GM06990 (cell line): ENCODE measurements around the gene ARMC8.

ENCODE experiments used
- DNase-seq: peaks from one replicate; pipeline ENCODE4 v3.0.0-alpha.2; 2011; ENCODE audit not compliant: insufficient read length; ENCODE audit errors: extremely low read depth
- H3K27me3 ChIP-seq: replicated peaks from 2 replicates; pipeline ENCODE4 v1.6.0; 2011; ENCODE audit warnings: low read length; ENCODE audit not compliant: control insufficient read depth, insufficient read depth
- H3K36me3 ChIP-seq: 2 replicates; pipeline ENCODE4 v1.5.1; 2011; ENCODE audit warnings: low read length; ENCODE audit not compliant: control insufficient read depth, insufficient read depth
- H3K4me3 ChIP-seq: replicated peaks from 2 replicates; pipeline ENCODE4 v1.5.1; 2011; ENCODE audit warnings: low read depth, mild to moderate bottlenecking, control low read depth, low read length
- TF ChIP-seq, protein P1 (sequence below): IDR thresholded peaks from 2 replicates; pipeline ENCODE4 v1.5.1; 2011; ENCODE audit warnings: low read length, control low read depth, mild to moderate bottlenecking, inconsistent platforms; ENCODE audit not compliant: insufficient read depth, poor library complexity, severe bottlenecking

Gene ARMC8

DNA sequence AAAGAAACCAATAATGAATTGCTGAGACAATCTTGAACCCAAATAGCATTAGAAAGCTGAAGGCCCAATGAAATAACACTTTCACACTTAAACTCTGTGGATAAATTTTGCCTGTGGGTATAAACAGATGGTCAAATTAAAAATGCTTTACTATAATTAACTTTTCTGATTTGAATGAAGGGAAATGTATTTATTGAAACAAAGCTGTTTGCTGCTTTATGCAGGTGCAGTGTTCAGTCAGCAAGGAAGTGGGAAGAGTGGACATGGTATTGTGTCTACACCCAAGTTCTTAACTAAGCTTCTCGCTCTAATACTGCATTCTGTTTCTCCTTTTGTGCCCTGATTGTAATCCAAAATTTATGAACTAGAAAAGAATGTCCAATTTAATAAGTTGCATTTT lies 110.8 kb downstream of the ARMC8 start:
- Histone ChIP-seq H3K27me3 (no peaks in the 10 kb centered on the region), H3K4me3 (no peak overlapping the region), H3K36me3 (peaks cover 14% of the 10 kb centered on the region)
- no peak for DNase-seq
- TF ChIP-seq, protein P1, sequence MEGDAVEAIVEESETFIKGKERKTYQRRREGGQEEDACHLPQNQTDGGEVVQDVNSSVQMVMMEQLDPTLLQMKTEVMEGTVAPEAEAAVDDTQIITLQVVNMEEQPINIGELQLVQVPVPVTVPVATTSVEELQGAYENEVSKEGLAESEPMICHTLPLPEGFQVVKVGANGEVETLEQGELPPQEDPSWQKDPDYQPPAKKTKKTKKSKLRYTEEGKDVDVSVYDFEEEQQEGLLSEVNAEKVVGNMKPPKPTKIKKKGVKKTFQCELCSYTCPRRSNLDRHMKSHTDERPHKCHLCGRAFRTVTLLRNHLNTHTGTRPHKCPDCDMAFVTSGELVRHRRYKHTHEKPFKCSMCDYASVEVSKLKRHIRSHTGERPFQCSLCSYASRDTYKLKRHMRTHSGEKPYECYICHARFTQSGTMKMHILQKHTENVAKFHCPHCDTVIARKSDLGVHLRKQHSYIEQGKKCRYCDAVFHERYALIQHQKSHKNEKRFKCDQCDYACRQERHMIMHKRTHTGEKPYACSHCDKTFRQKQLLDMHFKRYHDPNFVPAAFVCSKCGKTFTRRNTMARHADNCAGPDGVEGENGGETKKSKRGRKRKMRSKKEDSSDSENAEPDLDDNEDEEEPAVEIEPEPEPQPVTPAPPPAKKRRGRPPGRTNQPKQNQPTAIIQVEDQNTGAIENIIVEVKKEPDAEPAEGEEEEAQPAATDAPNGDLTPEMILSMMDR = no peak

DNA sequence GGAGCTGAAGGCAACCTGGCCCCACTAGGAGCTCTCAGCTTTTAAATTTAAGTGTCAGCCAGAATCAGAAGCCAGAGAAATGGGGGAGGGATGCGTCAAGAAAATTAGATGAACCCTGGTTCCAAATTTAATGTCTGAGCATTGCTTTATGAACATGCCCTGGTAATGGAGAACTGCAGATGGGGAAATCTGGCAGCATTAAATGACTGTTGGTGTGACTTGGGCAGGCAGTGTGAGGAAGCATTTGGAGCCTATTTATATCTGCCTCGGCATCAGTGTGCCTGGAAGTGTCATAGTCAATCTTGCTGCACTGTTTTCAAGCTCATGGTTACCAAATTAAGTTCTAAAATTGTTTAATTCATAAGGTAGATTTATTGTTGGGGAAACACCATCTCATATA lies 113.5 kb downstream of the ARMC8 start:
- DNase-seq = no peak
- Histone ChIP-seq H3K27me3 (no peaks in the 10 kb centered on the region), H3K36me3 (peaks cover 11% of the 10 kb centered on the region), H3K4me3 (no peak overlapping the region)
- TF ChIP-seq, protein P1 = no peak

DNA sequence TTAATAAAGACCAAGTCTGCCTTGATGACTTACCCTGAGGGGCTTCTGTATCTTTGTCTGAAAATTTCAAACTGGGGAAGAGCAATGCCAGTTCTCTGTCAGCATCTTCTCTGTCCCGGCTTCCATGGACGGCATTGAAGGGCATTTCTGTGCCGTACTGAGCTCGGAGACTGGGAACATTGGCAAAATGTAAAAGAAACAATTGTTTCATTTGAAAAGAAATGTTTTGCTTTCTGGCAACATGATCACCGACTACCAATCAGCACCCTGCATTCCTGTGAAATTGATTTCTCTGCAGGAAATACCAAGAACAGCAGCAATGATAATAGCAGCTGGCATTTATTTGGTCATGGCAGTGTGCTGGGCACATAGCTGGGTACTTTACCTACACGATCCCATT lies 116.4 kb downstream of the ARMC8 start:
- TF ChIP-seq, protein P1 = no peak
- no peak for DNase-seq

DNA sequence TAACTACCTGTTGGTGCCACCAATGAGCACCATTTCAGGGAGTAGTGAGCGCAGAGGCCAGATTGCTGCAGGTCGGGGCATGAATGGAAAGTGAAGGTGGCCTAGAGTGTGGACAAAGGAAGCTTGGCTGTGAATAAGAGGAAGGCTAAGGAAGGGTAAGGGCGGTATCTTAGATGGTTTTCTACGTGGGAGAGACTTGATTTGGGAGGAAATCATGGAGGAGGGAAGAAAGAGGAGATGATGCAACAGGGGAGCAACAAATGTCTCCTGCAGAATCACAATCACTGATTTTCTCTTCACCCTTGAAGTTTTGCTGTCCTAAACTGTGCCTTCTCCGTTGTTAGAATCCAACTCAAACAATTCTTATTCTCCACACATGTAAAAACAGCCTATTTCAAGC lies 120.8 kb downstream of the ARMC8 start:
- TF ChIP-seq, protein P1 = no peak
- DNase-seq = no peak
- no peak overlapping the region for H3K4me3 ChIP-seq
- no peaks in the 10 kb centered on the region for H3K36me3 ChIP-seq
- no peaks in the 10 kb centered on the region for H3K27me3 ChIP-seq

More for the DNA sequence above, 116.4 kb downstream of the ARMC8 start:
- Histone ChIP-seq H3K27me3 (no peaks in the 10 kb centered on the region), H3K36me3 (peaks cover 4% of the 10 kb centered on the region), H3K4me3 (no peak overlapping the region)

DNA sequence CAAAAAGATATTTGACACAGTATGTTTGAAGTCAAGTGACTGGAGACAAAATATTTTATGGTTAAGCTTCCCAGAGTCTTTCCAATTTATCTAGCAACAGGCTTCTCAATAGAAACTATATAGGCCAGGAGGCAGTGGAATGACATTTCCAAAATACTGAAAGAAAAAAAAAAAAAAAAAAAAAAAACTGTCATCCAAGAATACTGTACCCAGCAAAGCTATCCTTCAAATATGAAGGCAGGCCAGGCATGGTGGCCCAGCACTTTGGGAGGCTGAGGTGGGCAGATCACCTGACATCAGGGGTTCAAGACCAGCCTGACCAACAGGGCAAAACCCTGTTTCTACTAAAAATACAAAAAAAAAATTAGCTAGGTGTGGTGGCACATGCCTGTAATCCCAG lies 121.7 kb downstream of the ARMC8 start:
- no peak for DNase-seq
- no peaks in the 10 kb centered on the region for H3K36me3 ChIP-seq
- TF ChIP-seq, protein P1 = no peak
- H3K27me3 ChIP-seq = no peaks in the 10 kb centered on the region
- no peak overlapping the region for H3K4me3 ChIP-seq

DNA sequence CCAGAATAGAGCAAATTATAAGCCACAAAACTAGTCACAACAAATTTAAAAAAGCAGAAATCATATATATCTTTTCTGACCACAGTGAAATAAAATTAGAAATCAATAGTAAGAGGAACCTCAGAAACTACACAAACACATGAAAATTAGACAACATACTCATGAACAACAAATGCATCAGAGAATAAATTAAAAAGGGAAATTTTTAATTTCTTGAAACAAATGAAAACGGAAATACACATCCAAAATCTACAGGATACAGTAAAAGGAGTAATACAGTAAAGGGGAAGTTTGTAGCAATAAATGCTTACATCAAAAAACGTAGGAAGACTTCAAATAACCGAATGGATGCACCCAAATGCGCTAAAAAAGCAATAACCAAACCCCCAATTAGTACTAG lies 123.4 kb downstream of the ARMC8 start:
- Histone ChIP-seq H3K27me3 (no peaks in the 10 kb centered on the region), H3K4me3 (no peak overlapping the region), H3K36me3 (no peaks in the 10 kb centered on the region)
- no peak for DNase-seq
- TF ChIP-seq, protein P1 = no peak
